Measurements from ENCODE around the gene ACTL8. TPM values are rescaled to one million over a fixed set of nuclear protein-coding genes. Genes with fewer than 3 reads are reported as not detected.

The ACTL8 gene
- total and polyA plus RNA-seq, 12 donors, result not detected

DNA sequence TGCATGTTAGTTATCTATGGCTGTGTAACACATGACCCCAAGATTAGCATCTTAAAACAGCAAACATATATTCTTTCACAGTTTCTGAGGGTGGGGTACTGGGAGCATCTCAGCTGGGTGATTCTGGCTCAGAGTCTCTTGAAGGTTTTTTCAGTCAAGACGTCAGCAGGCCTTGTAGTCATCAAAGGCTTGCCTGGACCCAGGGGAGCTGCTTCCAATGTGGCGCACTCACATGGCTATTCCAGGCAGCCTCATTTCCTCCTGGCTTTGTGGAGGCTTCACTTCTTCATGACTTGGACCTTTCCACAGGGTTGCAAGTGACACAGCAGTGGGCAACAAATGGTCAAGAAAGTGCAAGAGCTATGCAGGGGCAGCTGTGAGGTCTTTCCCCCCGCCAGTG is 114.7 kb downstream of the ACTL8 start:
- Histone ChIP-seq H3K4me1 (replicated peaks in 1 of 2) (peaks cover 0 to 9% of the 10 kb centered on the region in 2 donors), H3K9me3 (replicated peaks in 1 of 3) (no peaks in the 10 kb centered on the region), H3K27ac (no peak overlapping the region), H3K36me3 (replicated peaks in 1 of 2) (no peaks in the 10 kb centered on the region), H3K27me3 (no peaks in the 10 kb centered on the region), H3K4me3 (no peak overlapping the region)
- TF ChIP-seq POLR2A (IDR thresholded peaks at IDR 0.05), result no peak
- TF ChIP-seq, protein P1, sequence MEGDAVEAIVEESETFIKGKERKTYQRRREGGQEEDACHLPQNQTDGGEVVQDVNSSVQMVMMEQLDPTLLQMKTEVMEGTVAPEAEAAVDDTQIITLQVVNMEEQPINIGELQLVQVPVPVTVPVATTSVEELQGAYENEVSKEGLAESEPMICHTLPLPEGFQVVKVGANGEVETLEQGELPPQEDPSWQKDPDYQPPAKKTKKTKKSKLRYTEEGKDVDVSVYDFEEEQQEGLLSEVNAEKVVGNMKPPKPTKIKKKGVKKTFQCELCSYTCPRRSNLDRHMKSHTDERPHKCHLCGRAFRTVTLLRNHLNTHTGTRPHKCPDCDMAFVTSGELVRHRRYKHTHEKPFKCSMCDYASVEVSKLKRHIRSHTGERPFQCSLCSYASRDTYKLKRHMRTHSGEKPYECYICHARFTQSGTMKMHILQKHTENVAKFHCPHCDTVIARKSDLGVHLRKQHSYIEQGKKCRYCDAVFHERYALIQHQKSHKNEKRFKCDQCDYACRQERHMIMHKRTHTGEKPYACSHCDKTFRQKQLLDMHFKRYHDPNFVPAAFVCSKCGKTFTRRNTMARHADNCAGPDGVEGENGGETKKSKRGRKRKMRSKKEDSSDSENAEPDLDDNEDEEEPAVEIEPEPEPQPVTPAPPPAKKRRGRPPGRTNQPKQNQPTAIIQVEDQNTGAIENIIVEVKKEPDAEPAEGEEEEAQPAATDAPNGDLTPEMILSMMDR (IDR thresholded peaks at IDR 0.05), result no peak
- no peak for DNase-seq
- WGBS, 4 donors, result 67 to 79% (median 74%) methylated on average over 3 of the region's 3 CpGs
- intact Hi-C loops (cut with DNase I), result no loop called here

GRCh38 chr1:17870679-17871078 is 115.5 kb downstream of the ACTL8 start:
- 86 to 94% (median 90%) methylated on average over 1 of the region's 1 CpG for WGBS, 4 donors

DNA sequence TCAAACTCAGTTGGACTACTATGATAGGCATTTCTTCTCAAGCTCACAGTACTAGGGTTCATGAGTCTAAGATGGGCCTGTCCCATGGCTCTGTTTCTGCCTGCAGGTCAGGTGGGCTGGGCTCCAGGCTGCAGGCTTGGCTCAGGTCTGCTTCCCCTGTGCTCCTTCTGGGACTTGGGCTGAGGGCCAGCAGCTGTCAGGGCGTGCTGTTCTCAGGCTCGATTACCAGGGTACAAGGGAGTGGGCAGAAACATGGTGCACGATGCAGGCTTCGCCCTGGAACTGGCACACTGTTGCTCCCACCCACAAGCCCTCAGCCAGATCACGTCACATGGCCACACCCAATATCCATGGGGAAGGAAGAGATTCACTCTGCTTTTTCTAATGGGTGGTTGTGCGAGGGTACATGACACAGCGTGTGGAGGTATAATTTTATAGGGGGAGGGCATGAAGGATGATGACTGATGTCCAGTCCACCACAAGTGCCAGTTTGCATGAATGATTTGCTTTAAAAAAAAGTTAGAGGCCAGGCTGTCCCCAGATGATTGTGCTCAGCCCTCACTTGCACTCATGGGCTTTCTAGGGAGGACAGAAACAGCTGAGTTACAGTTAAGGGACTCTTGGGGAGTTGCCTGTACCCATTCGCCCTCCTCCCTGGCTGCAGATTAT is 118.0 kb downstream of the ACTL8 start:
- intact Hi-C loops (cut with DNase I), result no loop called here
- H3K4me3 ChIP-seq, result no peak overlapping the region
- no peaks in the 10 kb centered on the region for H3K27me3 ChIP-seq
- no peaks in the 10 kb centered on the region for H3K9me3 ChIP-seq (replicated peaks in 1 of 3)
- 64 to 79% (median 75%) methylated on average over 6 to 8 of the region's 8 CpGs for WGBS, 4 donors
- no peak for DNase-seq
- H3K4me1 ChIP-seq (replicated peaks in 1 of 2), result peaks cover 0 to 5% of the 10 kb centered on the region in 2 donors
- TF ChIP-seq, protein P1 (IDR thresholded peaks at IDR 0.05), result no peak
- no peak for TF ChIP-seq POLR2A (IDR thresholded peaks at IDR 0.05)
- no peak overlapping the region for H3K27ac ChIP-seq
- no peaks in the 10 kb centered on the region for H3K36me3 ChIP-seq (replicated peaks in 1 of 2)

More at GRCh38 chr1:17870679-17871078, 115.5 kb downstream of the ACTL8 start:
- Histone ChIP-seq H3K9me3 (replicated peaks in 1 of 3) (no peaks in the 10 kb centered on the region), H3K27ac (no peak overlapping the region), H3K4me3 (no peak overlapping the region), H3K27me3 (no peaks in the 10 kb centered on the region), H3K4me1 (replicated peaks in 1 of 2) (peaks cover 0 to 14% of the 10 kb centered on the region in 2 donors), H3K36me3 (replicated peaks in 1 of 2) (no peaks in the 10 kb centered on the region)
- intact Hi-C loops (cut with DNase I), result no loop called here
- DNase-seq, result no peak
- TF ChIP-seq POLR2A (IDR thresholded peaks at IDR 0.05), result no peak
- TF ChIP-seq, protein P1 (IDR thresholded peaks at IDR 0.05), result no peak

DNA sequence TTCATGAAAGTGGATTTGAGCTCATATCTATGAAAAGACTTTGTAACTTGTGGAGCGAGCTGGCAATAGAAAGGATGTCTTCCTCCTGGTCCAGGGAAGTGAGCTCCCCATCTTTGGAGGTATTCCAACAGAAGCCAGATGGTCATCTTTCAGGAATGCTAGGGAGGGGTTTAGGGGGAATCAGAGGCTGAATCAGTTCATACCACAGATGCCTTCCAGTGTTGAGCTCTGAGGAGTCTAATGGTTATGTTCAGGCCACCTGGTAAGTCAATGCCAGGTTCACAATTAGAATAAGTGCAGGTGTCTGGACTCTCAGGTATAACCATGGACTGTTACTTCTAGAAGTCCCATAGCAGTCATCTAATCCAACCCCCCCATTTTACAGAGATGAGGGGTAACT is 119.1 kb downstream of the ACTL8 start:
- no peak overlapping the region for H3K4me3 ChIP-seq
- H3K27me3 ChIP-seq, result no peaks in the 10 kb centered on the region
- no peak for TF ChIP-seq POLR2A (IDR thresholded peaks at IDR 0.05)
- TF ChIP-seq, protein P1 (IDR thresholded peaks at IDR 0.05), result no peak
- H3K36me3 ChIP-seq (replicated peaks in 1 of 2), result no peaks in the 10 kb centered on the region
- intact Hi-C loops (cut with DNase I), result no loop called here
- H3K9me3 ChIP-seq (replicated peaks in 1 of 3), result no peaks in the 10 kb centered on the region
- no peak for DNase-seq
- WGBS, 4 donors, result 73 to 89% (median 80%) methylated on average over 1 of the region's 1 CpG
- peaks cover 0 to 5% of the 10 kb centered on the region in 2 donors for H3K4me1 ChIP-seq (replicated peaks in 1 of 2)
- no peak overlapping the region for H3K27ac ChIP-seq
